H9 (cell line): ENCODE measurements around the gene YTHDC1. TPM values are rescaled to one million over a fixed set of nuclear protein-coding genes. Genes with fewer than 3 reads are reported as not detected.
A peak's percentile ranks its signal among the peaks of the same experiment; 100 is the strongest.

Experiments
- DNase-seq: peaks from one replicate; pipeline ENCODE4 v3.0.0-alpha.2; 2017
- H2AFZ ChIP-seq: one replicate; pipeline ENCODE4 v1.6.1; 2013; ENCODE audit warnings: mild to moderate bottlenecking, low read length, control low read depth, moderate library complexity
- H2AK5ac ChIP-seq: 2 replicates; pipeline ENCODE4 v1.6.1; 2013; ENCODE audit warnings: low read length, control low read depth, mixed read lengths; ENCODE audit not compliant: insufficient read length
- H2BK120ac ChIP-seq: one replicate; pipeline ENCODE4 v1.6.1; 2013; ENCODE audit warnings: low read depth, mild to moderate bottlenecking, low read length, control low read depth, inconsistent platforms; ENCODE audit not compliant: poor library complexity, severe bottlenecking
- H2BK12ac ChIP-seq: 2 replicates; pipeline ENCODE4 v1.6.1; 2013; ENCODE audit warnings: low read length, control low read depth, mixed read lengths, low read depth; ENCODE audit not compliant: insufficient read length
- H2BK15ac ChIP-seq: 2 replicates; pipeline ENCODE4 v1.6.1; 2013; ENCODE audit warnings: low read depth, low read length, control low read depth
- H2BK20ac ChIP-seq: one replicate; pipeline ENCODE4 v1.6.1; 2013; ENCODE audit warnings: low read depth, mild to moderate bottlenecking, low read length, control low read depth, inconsistent platforms; ENCODE audit not compliant: poor library complexity, severe bottlenecking
- H2BK5ac ChIP-seq: 2 replicates; pipeline ENCODE4 v1.6.1; 2013; ENCODE audit warnings: low read length, control low read depth, mixed read lengths; ENCODE audit not compliant: insufficient read length
- H3K14ac ChIP-seq: 2 replicates; pipeline ENCODE4 v1.6.1; 2013; ENCODE audit warnings: low read length, control low read depth; ENCODE audit not compliant: insufficient read depth
- H3K18ac ChIP-seq: 2 replicates; pipeline ENCODE4 v1.6.1; 2013; ENCODE audit warnings: low read depth, mild to moderate bottlenecking, mixed read lengths, low read length, control low read depth; ENCODE audit not compliant: insufficient read length
- H3K23ac ChIP-seq: 2 replicates; pipeline ENCODE4 v1.6.1; 2013; ENCODE audit warnings: low read length, control low read depth, mixed read lengths, low read depth; ENCODE audit not compliant: insufficient read length
- H3K23me2 ChIP-seq: 2 replicates; pipeline ENCODE4 v1.6.1; 2013; ENCODE audit warnings: low read depth, mild to moderate bottlenecking, mixed read lengths, low read length, control low read depth; ENCODE audit not compliant: insufficient read length, poor library complexity, severe bottlenecking
- H3K27ac ChIP-seq: 2 replicates; pipeline ENCODE4 v1.5.1; 2013; ENCODE audit warnings: low read length, control low read depth, mixed read lengths, low read depth; ENCODE audit not compliant: insufficient read length
- H3K27me3 ChIP-seq: 2 replicates; pipeline ENCODE4 v1.6.1; 2013; ENCODE audit warnings: low read length, control low read depth, inconsistent platforms; ENCODE audit not compliant: insufficient read depth
- H3K4ac ChIP-seq: 2 replicates; pipeline ENCODE4 v1.6.1; 2013; ENCODE audit warnings: low read depth, mild to moderate bottlenecking, control low read depth, inconsistent platforms, low read length, moderate library complexity
- H3K4me1 ChIP-seq: 2 replicates; pipeline ENCODE4 v1.6.1; 2013; ENCODE audit warnings: low read length, control low read depth, inconsistent platforms; ENCODE audit not compliant: insufficient read depth
- H3K4me2 ChIP-seq: 2 replicates; pipeline ENCODE4 v1.6.1; 2013; ENCODE audit warnings: low read length, control low read depth, mixed read lengths; ENCODE audit not compliant: insufficient read length, insufficient read depth
- H3K56ac ChIP-seq: 2 replicates; pipeline ENCODE4 v1.6.1; 2013; ENCODE audit warnings: low read depth, mild to moderate bottlenecking, mixed read lengths, low read length, control low read depth; ENCODE audit not compliant: insufficient read length
- H3K79me1 ChIP-seq: 2 replicates; pipeline ENCODE4 v1.6.1; 2013; ENCODE audit warnings: low read depth, mild to moderate bottlenecking, moderate library complexity, low read length, control low read depth, inconsistent platforms; ENCODE audit not compliant: insufficient read depth, poor library complexity, severe bottlenecking
- H3K79me2 ChIP-seq: 2 replicates; pipeline ENCODE4 v1.6.1; 2013; ENCODE audit warnings: low read length, control low read depth, inconsistent platforms; ENCODE audit not compliant: insufficient read depth
- H3K9ac ChIP-seq: 2 replicates; pipeline ENCODE4 v1.6.1; 2013; ENCODE audit warnings: low read length, control low read depth, mixed read lengths; ENCODE audit not compliant: insufficient read length; ENCODE audit errors: extremely low read depth
- H3K9me3 ChIP-seq: one replicate; pipeline ENCODE4 v1.6.1; 2013; ENCODE audit warnings: low read depth, low read length, inconsistent platforms; ENCODE audit not compliant: control insufficient read depth
- H3T11ph ChIP-seq: one replicate; pipeline ENCODE4 v1.6.1; 2013; ENCODE audit warnings: mild to moderate bottlenecking, low read length, control low read depth, inconsistent platforms
- H4K20me1 ChIP-seq: one replicate; pipeline ENCODE4 v1.6.1; 2013; ENCODE audit not compliant: control insufficient read depth, insufficient read length, insufficient read depth
- H4K5ac ChIP-seq: 2 replicates; pipeline ENCODE4 v1.6.1; 2013; ENCODE audit warnings: low read depth, mild to moderate bottlenecking, mixed read lengths, low read length, control low read depth; ENCODE audit not compliant: insufficient read length
- H4K8ac ChIP-seq: replicated peaks from 2 replicates; pipeline ENCODE4 v1.6.1; 2013; ENCODE audit warnings: low read length, control low read depth, mixed read lengths, low read depth; ENCODE audit not compliant: insufficient read length
- H4K91ac ChIP-seq: 2 replicates; pipeline ENCODE4 v1.6.1; 2013; ENCODE audit warnings: low read depth, mild to moderate bottlenecking, moderate library complexity, mixed read lengths, low read length, control low read depth; ENCODE audit not compliant: insufficient read length
- H3K27ac Mint-ChIP-seq, 3 experiments: 2 replicates in 2 of 3; 3 replicates in 1 of 3; pipeline ENCODE4 v1.8.0; 2020 to 2021; ENCODE audit warnings: mixed read lengths in 3 of 3, mild to moderate bottlenecking in 1 of 3, moderate library complexity in 1 of 3
- H3K27me3 Mint-ChIP-seq: 2 replicates; pipeline ENCODE4 v1.8.0; 2021; ENCODE audit warnings: low read depth, mild to moderate bottlenecking, moderate library complexity, mixed read lengths
- H3K36me3 Mint-ChIP-seq, 3 experiments: 2 replicates in 2 of 3; 3 replicates in 1 of 3; pipeline ENCODE4 v1.8.0; 2020 to 2021; ENCODE audit warnings: low read depth in 3 of 3, mixed read lengths in 3 of 3; ENCODE audit not compliant: insufficient read depth in 1 of 3
- H3K4me1 Mint-ChIP-seq, 2 experiments: 2 replicates each; pipeline ENCODE4 v1.8.0; 2020; ENCODE audit warnings: mixed read lengths in 2 of 2
- H3K4me3 Mint-ChIP-seq, 2 experiments: 2 replicates in 1 of 2; 3 replicates in 1 of 2; pipeline ENCODE4 v1.8.0; 2020 to 2021; ENCODE audit warnings: mild to moderate bottlenecking in 2 of 2, mixed read lengths in 2 of 2, moderate library complexity in 1 of 2
- H3K9me3 Mint-ChIP-seq, 2 experiments: 2 replicates in 1 of 2; 3 replicates in 1 of 2; pipeline ENCODE4 v1.8.0; 2020; ENCODE audit warnings: mild to moderate bottlenecking in 2 of 2, mixed read lengths in 2 of 2, moderate library complexity in 1 of 2
- WGBS: extraction: QIAGEN DNeasy Blood & Tissue Kit; methylation state at CpG from one replicate; pipeline ENCODE4 v1.1.7; 2013; ENCODE audit warnings: missing lambda C conversion rate, low lambda C conversion rate, mixed read lengths; ENCODE audit not compliant: insufficient read length; ENCODE audit errors: extremely low coverage; 5-methylcytosine and 5-hydroxymethylcytosine counted together
- total RNA-seq: library from RNA; stranded (reverse); gene quantifications from 2 replicates; pipeline ENCODE4 v1.2.1, GENCODE V29; 2021
- TF ChIP-seq, protein P1 (sequence below): fragments of 200-600 bp; sonication (generic); conservative IDR thresholded peaks from 3 replicates; pipeline ENCODE4 v1.8.0; 2021; ENCODE audit warnings: antibody characterized with exemption, mild to moderate bottlenecking

The YTHDC1 gene
- total RNA-seq, 1 experiment from 2014 or later, result 158 TPM

DNA sequence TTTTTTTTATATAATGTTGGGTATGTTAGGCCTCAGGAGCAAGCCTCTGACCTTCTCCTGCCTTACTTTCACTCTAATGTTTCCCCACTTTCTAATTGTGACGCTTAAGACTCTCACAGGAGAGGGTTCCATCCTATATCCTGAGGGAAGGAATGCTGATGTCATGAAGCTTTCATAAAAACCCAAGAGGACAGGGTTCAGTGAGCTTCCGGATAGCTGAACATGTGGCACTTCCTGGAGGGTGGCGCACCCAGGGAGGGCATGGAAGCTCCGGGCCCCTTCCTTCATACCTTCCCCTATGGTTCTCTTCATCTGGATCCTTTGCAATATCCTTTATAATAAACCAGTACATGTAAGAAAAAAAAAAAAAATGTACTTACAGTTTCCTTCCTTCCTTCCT is 49.4 kb upstream of the YTHDC1 start:
- TF ChIP-seq, protein P1, sequence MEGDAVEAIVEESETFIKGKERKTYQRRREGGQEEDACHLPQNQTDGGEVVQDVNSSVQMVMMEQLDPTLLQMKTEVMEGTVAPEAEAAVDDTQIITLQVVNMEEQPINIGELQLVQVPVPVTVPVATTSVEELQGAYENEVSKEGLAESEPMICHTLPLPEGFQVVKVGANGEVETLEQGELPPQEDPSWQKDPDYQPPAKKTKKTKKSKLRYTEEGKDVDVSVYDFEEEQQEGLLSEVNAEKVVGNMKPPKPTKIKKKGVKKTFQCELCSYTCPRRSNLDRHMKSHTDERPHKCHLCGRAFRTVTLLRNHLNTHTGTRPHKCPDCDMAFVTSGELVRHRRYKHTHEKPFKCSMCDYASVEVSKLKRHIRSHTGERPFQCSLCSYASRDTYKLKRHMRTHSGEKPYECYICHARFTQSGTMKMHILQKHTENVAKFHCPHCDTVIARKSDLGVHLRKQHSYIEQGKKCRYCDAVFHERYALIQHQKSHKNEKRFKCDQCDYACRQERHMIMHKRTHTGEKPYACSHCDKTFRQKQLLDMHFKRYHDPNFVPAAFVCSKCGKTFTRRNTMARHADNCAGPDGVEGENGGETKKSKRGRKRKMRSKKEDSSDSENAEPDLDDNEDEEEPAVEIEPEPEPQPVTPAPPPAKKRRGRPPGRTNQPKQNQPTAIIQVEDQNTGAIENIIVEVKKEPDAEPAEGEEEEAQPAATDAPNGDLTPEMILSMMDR, result no peak
- H4K20me1 ChIP-seq, result no peaks in the 10 kb centered on the region
- no peak overlapping the region for H3K23ac ChIP-seq
- Mint-ChIP-seq H3K27ac (peak overlapping the region in 1 of 3 experiments; percentile 21; a peak in 1 of 7 replicates), H3K4me3 (no peak overlapping the region), H3K4me1 (peaks cover 14 to 15% of the 10 kb centered on the region in 2 experiments), H3K27me3 (no peaks in the 10 kb centered on the region), H3K9me3 (no peaks in the 10 kb centered on the region), H3K36me3 (no peaks in the 10 kb centered on the region; a peak in 2 of 7 replicates)
- no peak overlapping the region for H3K4me2 ChIP-seq
- no peak overlapping the region for H2BK15ac ChIP-seq
- no peak overlapping the region for H3K14ac ChIP-seq
- no peak overlapping the region for H2AK5ac ChIP-seq
- H2AFZ ChIP-seq, result no peak overlapping the region
- H3K4ac ChIP-seq, result no peak overlapping the region
- no peaks in the 10 kb centered on the region for H3K27me3 ChIP-seq
- H3T11ph ChIP-seq, result no peak overlapping the region
- DNase-seq, result no peak
- no peaks in the 10 kb centered on the region for H3K9me3 ChIP-seq
- H2BK5ac ChIP-seq, result no peak overlapping the region
- no peak overlapping the region for H3K56ac ChIP-seq
- H4K5ac ChIP-seq, result no peak overlapping the region
- H3K79me2 ChIP-seq, result no peaks in the 10 kb centered on the region
- no peak overlapping the region for H3K27ac ChIP-seq
- WGBS, result no CpG with 5 or more reads among the region's 4 CpGs
- H2BK12ac ChIP-seq, result no peak overlapping the region
- peaks cover 5% of the 10 kb centered on the region; the same call in 1 of the 2 replicates for H3K4me1 ChIP-seq
- no peak overlapping the region for H2BK20ac ChIP-seq
- no peak overlapping the region for H2BK120ac ChIP-seq
- no peak overlapping the region for H4K8ac ChIP-seq
- H3K23me2 ChIP-seq, result no peaks in the 10 kb centered on the region
- H3K18ac ChIP-seq, result no peak overlapping the region
- H3K79me1 ChIP-seq, result no peaks in the 10 kb centered on the region
- no peak overlapping the region for H3K9ac ChIP-seq
- H4K91ac ChIP-seq, result no peak overlapping the region
